ENCODE results near the gene PDE9A.

- TF ChIP-seq POLR2A (IDR thresholded peaks at IDR 0.05) = no peak
- TF ChIP-seq, protein P1, sequence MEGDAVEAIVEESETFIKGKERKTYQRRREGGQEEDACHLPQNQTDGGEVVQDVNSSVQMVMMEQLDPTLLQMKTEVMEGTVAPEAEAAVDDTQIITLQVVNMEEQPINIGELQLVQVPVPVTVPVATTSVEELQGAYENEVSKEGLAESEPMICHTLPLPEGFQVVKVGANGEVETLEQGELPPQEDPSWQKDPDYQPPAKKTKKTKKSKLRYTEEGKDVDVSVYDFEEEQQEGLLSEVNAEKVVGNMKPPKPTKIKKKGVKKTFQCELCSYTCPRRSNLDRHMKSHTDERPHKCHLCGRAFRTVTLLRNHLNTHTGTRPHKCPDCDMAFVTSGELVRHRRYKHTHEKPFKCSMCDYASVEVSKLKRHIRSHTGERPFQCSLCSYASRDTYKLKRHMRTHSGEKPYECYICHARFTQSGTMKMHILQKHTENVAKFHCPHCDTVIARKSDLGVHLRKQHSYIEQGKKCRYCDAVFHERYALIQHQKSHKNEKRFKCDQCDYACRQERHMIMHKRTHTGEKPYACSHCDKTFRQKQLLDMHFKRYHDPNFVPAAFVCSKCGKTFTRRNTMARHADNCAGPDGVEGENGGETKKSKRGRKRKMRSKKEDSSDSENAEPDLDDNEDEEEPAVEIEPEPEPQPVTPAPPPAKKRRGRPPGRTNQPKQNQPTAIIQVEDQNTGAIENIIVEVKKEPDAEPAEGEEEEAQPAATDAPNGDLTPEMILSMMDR (IDR thresholded peaks at IDR 0.05) = no peak
Measured at GRCh38 chr21:42663860-42664535, 10.6 kb downstream of the PDE9A start.
